Activated gamma-delta T cell (primary cell): ENCODE data around the gene ADAMTSL5.
A peak's percentile ranks its signal among the peaks of the same experiment; 100 is the strongest.
"Not testable (repeated sequence)": the region's sequence is repeated elsewhere in the genome, so short reads cannot be mapped to it uniquely, and the experiment has no call there.

Experiments used
- DNase-seq: peaks from one replicate; lab custom pipeline; 2025; lab: John Stamatoyannopoulos, UW

The ADAMTSL5 gene

GRCh38 chr19:1511318-1512317 is 1.2 kb downstream of the ADAMTSL5 start:
- DNase-seq = no peak

GRCh38 chr19:1510807-1511206 is 2.0 kb downstream of the ADAMTSL5 start:
- DNase-seq = no peak

- DNase-seq = no peak
Observed at GRCh38 chr19:1510442-1510806, 2.4 kb downstream of the ADAMTSL5 start.

- DNase-seq = no peak
Observed at GRCh38 chr19:1509602-1510441, 3.0 kb downstream of the ADAMTSL5 start.

GRCh38 chr19:1508507-1508856 is 4.3 kb downstream of the ADAMTSL5 start:
- DNase-seq = no peak

- DNase-seq = peak; percentile 72
Observed at GRCh38 chr19:1507763-1508506, 4.9 kb downstream of the ADAMTSL5 start.

GRCh38 chr19:1507192-1507660 is 5.6 kb downstream of the ADAMTSL5 start:
- no peak for DNase-seq

- DNase-seq = no peak
Observed at GRCh38 chr19:1505991-1506881, 6.6 kb downstream of the ADAMTSL5 start.

GRCh38 chr19:1505012-1505411 is 7.8 kb downstream of the ADAMTSL5 start:
- DNase-seq = no peak

- no peak for DNase-seq
Observed at GRCh38 chr19:1503925-1504773, 8.7 kb downstream of the ADAMTSL5 start.

- DNase-seq = peak; percentile 41
Observed at GRCh38 chr19:1503089-1503924, 9.5 kb downstream of the ADAMTSL5 start.

- DNase-seq = no peak
Observed at GRCh38 chr19:1502433-1503088, 10.3 kb downstream of the ADAMTSL5 start.

GRCh38 chr19:1501200-1501595 is 11.6 kb downstream of the ADAMTSL5 start:
- no peak for DNase-seq

- DNase-seq = not testable (repeated sequence)
Observed at GRCh38 chr19:1499231-1499630, 13.6 kb downstream of the ADAMTSL5 start.

GRCh38 chr19:1497578-1498235 is 15.1 kb downstream of the ADAMTSL5 start:
- no peak for DNase-seq

- no peak for DNase-seq
Observed at GRCh38 chr19:1496714-1497577, 15.9 kb downstream of the ADAMTSL5 start.
